Heart right ventricle (tissue), 16 donors: Measurements from ENCODE around the gene TKT. TPM values are rescaled to one million over a fixed set of nuclear protein-coding genes. Genes with fewer than 3 reads are reported as not detected.

Source experiments
- ATAC-seq, 8 donors: fragments of 200-7000 bp; cut with Tn5 transposase; one replicate each; pipeline ENCODE4 v1.9.1; 2020; ENCODE audit warnings: mild to moderate bottlenecking in 8 of 8, moderate library complexity in 8 of 8, moderate number of reproducible peaks in 1 of 8
- DNase-seq, 2 donors: peaks; one replicate each; pipeline ENCODE4 v3.0.0-alpha.2; 2020
- H3K27ac ChIP-seq, 10 donors: fragments of 200-600 bp; sonication (generic) in 2 of 10; one replicate each; pipeline versions ENCODE4 v1.5.0 to v1.8.0; 2020 to 2022; ENCODE audit warnings: mild to moderate bottlenecking in 3 of 10
- H3K27me3 ChIP-seq, 7 donors: fragments of 200-600 bp; one replicate each; pipeline ENCODE4 v1.8.0; 2021 to 2022; ENCODE audit warnings: mild to moderate bottlenecking in 2 of 7
- H3K36me3 ChIP-seq, 9 donors: fragments of 200-600 bp; sonication (generic) in 1 of 9; one replicate each; pipeline versions ENCODE4 v1.5.0 to v1.8.0; 2020 to 2022; ENCODE audit warnings: mild to moderate bottlenecking in 2 of 9
- H3K4me1 ChIP-seq, 9 donors: fragments of 200-600 bp; sonication (generic) in 1 of 9; one replicate each; pipeline versions ENCODE4 v1.5.0 to v1.8.0; 2020 to 2022; ENCODE audit warnings: mild to moderate bottlenecking in 4 of 9
- H3K4me3 ChIP-seq, 10 donors: fragments of 200-600 bp; sonication (generic) in 2 of 10; one replicate each; pipeline versions ENCODE4 v1.5.0 to v1.8.0; 2020 to 2022; ENCODE audit warnings: mild to moderate bottlenecking in 7 of 10, moderate library complexity in 2 of 10
- H3K9me3 ChIP-seq, 11 donors: fragments of 200-600 bp in 10 of 11; sonication (generic) in 2 of 11; one replicate each; pipeline versions ENCODE4 v1.5.0 to v1.8.0; 2013 to 2022; ENCODE audit warnings: mild to moderate bottlenecking in 2 of 11, control low read depth in 1 of 11, moderate library complexity in 1 of 11
- CTCF ChIP-seq, 9 donors: fragments of 200-600 bp; sonication (generic) in 2 of 9; IDR thresholded peaks; one replicate each; pipeline versions ENCODE4 v1.5.0 to v1.8.0; 2021 to 2022; ENCODE audit warnings: antibody characterized with exemption in 9 of 9, mild to moderate bottlenecking in 5 of 9, moderate library complexity in 1 of 9
- WGBS, 2 donors: extraction: QIAGEN DNeasy Blood & Tissue Kit; methylation state at CpG; one replicate each; pipeline ENCODE4 v1.1.7; 2013; ENCODE audit warnings: inconsistent platforms in 1 of 2; 5-methylcytosine and 5-hydroxymethylcytosine counted together
- intact Hi-C, 10 donors: fragments of 100-400 bp; cut with DNase I; formaldehyde crosslinking; loops; one replicate each; pipeline versions ENCODE4 v1.11.1 to v1.14.2; 2022
- long read RNA-seq, 3 donors: library from polyadenylated mRNA; unstranded; transcript quantifications; one replicate each; pipeline ENCODE4 v2.0.0, GENCODE V29; 2020 to 2021
- polyA plus RNA-seq, 2 donors: library from polyadenylated mRNA; stranded (reverse); fragments of 200-250 nt; gene quantifications; one replicate each; pipeline ENCODE4 v1.2.3, GENCODE V29; 2013
- total RNA-seq, 10 donors: library from RNA; stranded (reverse); fragmentation: NEBNext Ultra II Directional in 3 of 10; extraction: Animal tissue kit (Norgen Biotek cat#: 25700) in 3 of 10; gene quantifications; one replicate each; pipeline versions ENCODE4 v1.2.1 to v1.2.4, GENCODE V29; 2021 to 2023
- donor health status: Arrhythmogenic right ventricular cardiomyopathy.
- donor health status: ischemic (EF 13 %, LVEDD 7.1; RV severe dilation, severe dysfunction).
- donor health status: healthy with polysubstance abuse.
- donor health status: DM: no; HTN: yes; CAD: no.
- donor health status: DM: no; HTN: no; CAD: no.
- donor health status: ischemic (EF 25% LVEDD 6.9; RV normal size, moderate dysfunction).
- donor health status: ischemic (EF 25% LVEDD 5.7; RV mildly dilated, moderate dysfunction).
- donor health status: healthy.
- donor health status: DM: yes; HTN: yes; CAD: no.
- donor health status: Ischemic cardiomyopathy.
- donor health status: ischemic (EF 35%, LVEDD 5.7; RV mildly dilated, moderate dysfunction).
- donor health status: nonischemic (EF 11% LVEDD 7.7; RV severe dilation, severe dysfunction).
- donor health status: DM: yes; HTN: yes; CAD: no.
- donor health status: PGD.
- donor health status: ischemic (EF 29% LVEDD 5.4; RV normal size, mild dysfunction).
- donor health status: nonischemic (EF 23%, LVEDD 6.1; RV moderate dilation, normal function).

Gene TKT
- total RNA-seq (10 to 100 TPM; 16.5 to 81.8 (median 25.1) TPM), polyA plus RNA-seq (10 to 100 TPM; 54.6 to 91.4 TPM)
- long read RNA-seq, donor 1, transcript TKT-208 (14 exons, 3,010 nt): major isoform, 50 of 109 reads
- long read RNA-seq, donor 1, partial matches to known transcripts: 26 of 109 reads
- long read RNA-seq, donor 1, other reads (novel, unspliced or antisense): 31 of 109 reads
- long read RNA-seq, donor 2, transcript TKT-208 (14 exons, 3,010 nt): major isoform, 16 of 49 reads
- long read RNA-seq, donor 2, partial matches to known transcripts: 13 of 49 reads
- long read RNA-seq, donor 2, other reads (novel, unspliced or antisense): 18 of 49 reads
- long read RNA-seq, donor 3, transcript TKT-208 (14 exons, 3,010 nt): major isoform, 97 of 149 reads
- long read RNA-seq, donor 3, partial matches to known transcripts: 20 of 149 reads
- long read RNA-seq, donor 3, other reads (novel, unspliced or antisense): 30 of 149 reads

GRCh38 chr3:53255775-53256703, at the start of gene TKT:
Gene TKT, minus strand, starts transcription at chr3:53256022. Its CDS starts 80 bp downstream, at chr3:53255942.
- Histone ChIP-seq H3K27ac (peak within 1 kb of the TSS; percentile 23 to 95 (median 90)), H3K4me1 (peaks cover 14 to 54% (median 45%) of the 10 kb centered on the region in 9 donors), H3K27me3 (no peaks in the 10 kb centered on the region), H3K36me3 (no peaks in the 10 kb centered on the region), H3K9me3 (no peaks in the 10 kb centered on the region), H3K4me3 (peak within 1 kb of the TSS; percentile 61 to 95 (median 77))
- peak; percentile 83 to 89 for DNase-seq
- peak; percentile 80 to 90 (median 86) for ATAC-seq
- WGBS, 2 donors: 13 to 16% methylated on average over 57 to 66 of the region's 66 CpGs
- TF ChIP-seq CTCF (IDR thresholded peaks at IDR 0.05): no peak
- intact Hi-C loops: loop anchor here in 2 of 10 donors (5.0 to 10.0 kb wide), 2 partner anchors 86 to 89 kb away; partner anchors contain the start of gene DCP1A (in 1 of the 2)

- intact Hi-C loops: loop anchor here in 2 of 10 donors (2.0 to 5.0 kb wide), 3 partner anchors 43 to 408 kb away; partner anchors contain the start of gene DCP1A (in 1 of the 2)
- Histone ChIP-seq H3K27me3 (no peaks in the 10 kb centered on the region), H3K36me3 (peaks cover 0 to 94% (median 20%) of the 10 kb centered on the region in 9 donors), H3K9me3 (no peaks in the 10 kb centered on the region), H3K27ac (peak overlapping the region in 8 of 10 donors; percentile 42 to 78 (median 58)), H3K4me1 (peaks cover 0 to 26% (median 7%) of the 10 kb centered on the region in 9 donors), H3K4me3 (no peak overlapping the region)
- no peak for TF ChIP-seq CTCF (IDR thresholded peaks at IDR 0.05)
- DNase-seq (no peak), ATAC-seq (peak in 6 of 8 donors; percentile 25 to 55 (median 37))
- 37 to 44% methylated on average over 3 of the region's 3 CpGs for WGBS, 2 donors
Measured at GRCh38 chr3:53303957-53304356, 48.1 kb upstream of the TKT start.

GRCh38 chr3:53303549-53303948, 47.7 kb upstream of the TKT start:
- peak overlapping the region; percentile 13 to 78 (median 53) for H3K27ac ChIP-seq
- peaks cover 0 to 26% (median 7%) of the 10 kb centered on the region in 9 donors for H3K4me1 ChIP-seq
- intact Hi-C loops: loop anchor here in 2 of 10 donors (2.0 to 5.0 kb wide), 3 partner anchors 44 to 409 kb away; partner anchors contain the start of gene DCP1A (in 1 of the 2)
- no peaks in the 10 kb centered on the region for H3K27me3 ChIP-seq
- 39 to 56% methylated on average over 3 of the region's 3 CpGs for WGBS, 2 donors
- ATAC-seq (peak; percentile 37 to 91 (median 81)), DNase-seq (peak; percentile 27 to 53)
- H3K9me3 ChIP-seq: no peaks in the 10 kb centered on the region
- TF ChIP-seq CTCF (IDR thresholded peaks at IDR 0.05): no peak
- no peak overlapping the region for H3K4me3 ChIP-seq
- H3K36me3 ChIP-seq: peaks cover 0 to 94% (median 16%) of the 10 kb centered on the region in 9 donors
